GM18505 (cell line): ENCODE measurements around the gene CLEC4G.

Source experiments
- ATAC-seq: cut with Tn5 transposase; IDR thresholded peaks from one replicate; pipeline ENCODE4 v1.9.1; 2021; ENCODE audit not compliant: unreplicated experiment
- POLR2A ChIP-seq: IDR thresholded peaks from 4 replicates; pipeline ENCODE4 v1.6.1; 2011; ENCODE audit warnings: borderline replicate concordance; ENCODE audit not compliant: insufficient read depth, insufficient read length; ENCODE audit errors: extremely low read depth

Gene CLEC4G

GRCh38 chr19:7701654-7702457 lies 30.1 kb downstream of the CLEC4G start, which contains the start of gene FCER2:
FCER2 (minus strand) TSS chr19:7702131; CDS start chr19:7699760, 2,371 bp downstream.
- TF ChIP-seq POLR2A, result peak; percentile 66
- peak; percentile 38 for ATAC-seq

- no peak for ATAC-seq
- peak; percentile 26 for TF ChIP-seq POLR2A
Observed at GRCh38 chr19:7701049-7701653, 30.8 kb downstream of the CLEC4G start.

- no peak for ATAC-seq
- TF ChIP-seq POLR2A, result peak; percentile 50
Observed at GRCh38 chr19:7699417-7700401, 32.2 kb downstream of the CLEC4G start.

DNA sequence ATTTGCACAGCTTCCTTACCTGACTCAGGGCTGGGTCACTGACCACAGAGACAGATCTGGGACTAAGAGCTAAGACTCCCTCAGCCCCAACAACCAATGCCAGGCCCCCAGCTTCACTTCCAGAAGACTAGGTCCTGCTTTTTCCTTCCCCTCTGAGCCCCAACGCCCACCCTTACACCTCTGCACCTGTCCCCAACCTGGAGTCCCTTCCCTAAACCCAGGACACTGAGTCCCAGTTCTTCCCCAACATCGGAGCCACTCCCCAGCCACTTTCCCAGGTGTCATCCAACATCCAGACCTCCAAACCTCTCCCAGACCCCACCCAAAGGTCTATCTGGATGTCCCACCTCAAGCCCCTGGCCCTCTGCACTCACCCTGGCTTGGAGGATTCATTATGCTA lies 32.9 kb downstream of the CLEC4G start:
- TF ChIP-seq POLR2A, result peak; percentile 26
- no peak for ATAC-seq

DNA sequence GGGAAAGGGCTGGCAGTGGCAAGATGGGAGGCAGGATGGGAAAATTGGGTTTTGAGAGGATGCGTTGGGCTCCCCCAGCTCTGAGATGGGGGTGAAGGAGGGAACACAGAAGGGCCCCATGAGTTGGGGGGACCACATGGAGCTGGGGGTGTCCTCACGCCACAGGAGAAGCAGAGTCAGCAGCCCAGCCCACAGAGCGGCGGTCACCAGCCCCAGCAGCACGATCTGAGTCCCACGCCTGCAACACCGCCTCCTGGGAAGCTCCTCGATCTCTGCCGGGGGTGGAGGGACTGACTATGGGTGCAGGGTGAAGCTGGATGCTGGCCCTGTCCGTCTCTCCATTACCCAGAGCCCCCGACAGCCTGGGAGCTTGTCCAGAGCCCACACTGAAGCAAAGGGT lies 33.3 kb downstream of the CLEC4G start:
- TF ChIP-seq POLR2A, result peak; percentile 26
- no peak for ATAC-seq

DNA sequence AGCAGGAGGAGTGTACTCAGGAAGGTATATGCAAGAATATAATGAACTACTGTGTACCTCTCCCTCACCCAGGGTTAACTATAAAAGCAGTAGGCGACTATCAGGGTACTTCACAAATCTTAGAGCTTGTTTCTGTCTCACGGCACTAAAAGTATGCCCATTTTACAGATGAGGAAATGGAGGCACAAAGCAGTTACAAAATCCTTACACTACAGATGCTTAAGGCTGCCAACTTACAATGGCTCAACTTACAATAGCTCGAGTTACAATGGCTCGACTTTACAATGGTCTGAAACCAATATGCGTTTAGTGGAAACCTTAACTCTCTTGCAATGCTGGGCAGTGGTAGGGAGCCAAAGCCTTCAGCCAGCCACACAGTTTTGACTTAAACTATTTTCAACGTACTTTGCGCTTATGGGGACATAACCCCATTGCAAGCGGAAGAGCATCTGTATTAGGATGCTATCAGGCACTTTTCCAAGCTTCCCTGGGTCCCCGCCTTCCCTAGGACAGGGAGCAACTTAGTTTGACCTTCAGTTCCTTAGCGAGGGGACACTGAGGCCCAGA lies 34.1 kb downstream of the CLEC4G start:
- no peak for TF ChIP-seq POLR2A
- no peak for ATAC-seq

DNA sequence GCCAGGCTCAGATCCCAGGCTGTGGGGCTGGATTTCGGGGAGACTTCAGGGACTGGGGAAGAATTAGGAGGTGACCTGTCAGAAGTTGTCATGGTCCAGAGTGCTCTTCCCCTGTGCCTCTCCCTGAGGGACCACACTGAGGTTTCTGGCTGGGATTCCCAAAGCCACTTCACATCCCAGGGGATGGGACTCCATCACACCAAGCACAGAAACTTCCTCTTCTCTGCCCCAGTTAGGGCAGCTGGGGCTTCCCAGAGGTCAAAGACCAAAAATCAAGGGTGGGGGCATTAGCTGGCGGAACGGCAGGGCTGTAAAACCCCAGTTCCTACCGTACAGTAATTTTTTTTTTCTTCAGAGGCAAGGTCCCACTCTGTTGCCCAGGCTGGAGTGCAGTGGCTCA lies 37.4 kb downstream of the CLEC4G start:
- TF ChIP-seq POLR2A, result no peak
- no peak for ATAC-seq

DNA sequence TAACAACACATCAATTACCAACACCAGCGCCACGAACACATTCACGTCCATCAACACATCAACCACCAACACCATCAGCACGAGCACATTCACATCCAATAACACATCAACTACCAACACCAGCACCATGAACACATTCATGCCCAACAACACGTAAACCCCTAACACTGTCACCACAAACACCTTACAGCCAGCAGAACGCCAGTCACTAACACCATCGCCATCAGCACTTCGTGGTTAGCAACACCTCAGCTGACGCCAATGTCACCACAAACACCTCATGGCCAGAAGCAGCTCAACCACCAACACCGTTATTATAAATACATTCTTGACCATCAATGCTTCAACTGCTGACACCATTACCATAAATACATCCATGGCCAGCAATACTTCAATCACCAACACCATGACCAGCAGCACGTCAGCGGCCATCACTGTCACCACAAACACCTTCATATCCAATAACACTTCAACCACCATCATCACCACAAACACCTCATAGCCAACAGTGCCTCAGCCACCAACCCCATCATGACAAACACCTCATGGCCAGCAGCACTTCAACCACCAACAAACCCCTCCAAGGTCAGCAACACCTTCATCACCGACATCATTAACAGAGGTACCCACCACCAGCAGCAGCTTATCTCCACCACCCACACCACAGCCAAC lies 39.4 kb downstream of the CLEC4G start:
- TF ChIP-seq POLR2A, result peak; percentile 25
- ATAC-seq, result no peak

GRCh38 chr19:7691497-7691896 lies 40.4 kb downstream of the CLEC4G start:
- ATAC-seq, result no peak
- TF ChIP-seq POLR2A, result no peak

GRCh38 chr19:7690779-7691258 lies 41.1 kb downstream of the CLEC4G start:
- TF ChIP-seq POLR2A, result no peak
- ATAC-seq, result no peak

- no peak for TF ChIP-seq POLR2A
- ATAC-seq, result no peak
Observed at GRCh38 chr19:7689165-7689564, 42.7 kb downstream of the CLEC4G start.

DNA sequence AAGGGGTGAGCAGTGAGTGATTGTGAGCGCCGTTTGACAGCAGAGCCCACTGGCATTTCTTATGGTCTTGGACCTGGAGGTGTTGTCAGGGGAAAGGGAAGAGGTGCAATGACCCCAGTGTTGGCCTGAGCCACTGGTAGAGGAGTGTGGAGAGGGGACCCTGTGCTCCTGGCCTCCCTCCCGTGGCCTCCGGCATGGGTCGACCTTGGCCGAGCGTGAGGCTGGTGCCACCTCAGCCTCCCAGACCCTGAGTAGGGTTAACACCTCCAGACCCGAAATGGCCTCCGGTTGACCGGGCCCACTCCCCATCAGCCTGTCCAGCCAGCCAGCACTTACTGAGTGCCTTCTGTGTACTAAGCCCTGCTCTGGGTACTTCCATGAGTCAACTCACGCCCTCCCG lies 44.7 kb downstream of the CLEC4G start:
- TF ChIP-seq POLR2A, result peak; percentile 41
- ATAC-seq, result no peak
